Neural progenitor cell (in vitro differentiated cells): ENCODE data around the gene NFS1.

Experiments
- EZH2 ChIP-seq: fragments of 200-600 bp; sonication (generic); IDR thresholded peaks from 2 replicates; pipeline ENCODE4 v1.6.1; 2017; ENCODE audit warnings: antibody characterized with exemption, mild to moderate bottlenecking, moderate library complexity
- EZH2phosphoT487 ChIP-seq: fragments of 200-600 bp; sonication (generic); IDR thresholded peaks from 2 replicates; pipeline ENCODE4 v1.6.1; 2017; ENCODE audit warnings: antibody characterized with exemption
- TF ChIP-seq, protein P1 (sequence below): fragments of 200-600 bp; sonication (generic); IDR thresholded peaks from 2 replicates; pipeline ENCODE4 v1.5.1; 2017; ENCODE audit warnings: antibody characterized with exemption, mild to moderate bottlenecking

- TF ChIP-seq, protein P1, sequence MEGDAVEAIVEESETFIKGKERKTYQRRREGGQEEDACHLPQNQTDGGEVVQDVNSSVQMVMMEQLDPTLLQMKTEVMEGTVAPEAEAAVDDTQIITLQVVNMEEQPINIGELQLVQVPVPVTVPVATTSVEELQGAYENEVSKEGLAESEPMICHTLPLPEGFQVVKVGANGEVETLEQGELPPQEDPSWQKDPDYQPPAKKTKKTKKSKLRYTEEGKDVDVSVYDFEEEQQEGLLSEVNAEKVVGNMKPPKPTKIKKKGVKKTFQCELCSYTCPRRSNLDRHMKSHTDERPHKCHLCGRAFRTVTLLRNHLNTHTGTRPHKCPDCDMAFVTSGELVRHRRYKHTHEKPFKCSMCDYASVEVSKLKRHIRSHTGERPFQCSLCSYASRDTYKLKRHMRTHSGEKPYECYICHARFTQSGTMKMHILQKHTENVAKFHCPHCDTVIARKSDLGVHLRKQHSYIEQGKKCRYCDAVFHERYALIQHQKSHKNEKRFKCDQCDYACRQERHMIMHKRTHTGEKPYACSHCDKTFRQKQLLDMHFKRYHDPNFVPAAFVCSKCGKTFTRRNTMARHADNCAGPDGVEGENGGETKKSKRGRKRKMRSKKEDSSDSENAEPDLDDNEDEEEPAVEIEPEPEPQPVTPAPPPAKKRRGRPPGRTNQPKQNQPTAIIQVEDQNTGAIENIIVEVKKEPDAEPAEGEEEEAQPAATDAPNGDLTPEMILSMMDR: no peak
- TF ChIP-seq EZH2 (no peak), EZH2phosphoT487 (no peak)
Measured at GRCh38 chr20:35627121-35627520, 72.0 kb downstream of the NFS1 start.
